ENCODE results near the gene CHST15. TPM values are rescaled to one million over a fixed set of nuclear protein-coding genes. Genes with fewer than 3 reads are reported as not detected.

CHST15 gene
- total and polyA plus RNA-seq, 9 donors = 35.9 to 93.0 (median 52.5) TPM

DNA sequence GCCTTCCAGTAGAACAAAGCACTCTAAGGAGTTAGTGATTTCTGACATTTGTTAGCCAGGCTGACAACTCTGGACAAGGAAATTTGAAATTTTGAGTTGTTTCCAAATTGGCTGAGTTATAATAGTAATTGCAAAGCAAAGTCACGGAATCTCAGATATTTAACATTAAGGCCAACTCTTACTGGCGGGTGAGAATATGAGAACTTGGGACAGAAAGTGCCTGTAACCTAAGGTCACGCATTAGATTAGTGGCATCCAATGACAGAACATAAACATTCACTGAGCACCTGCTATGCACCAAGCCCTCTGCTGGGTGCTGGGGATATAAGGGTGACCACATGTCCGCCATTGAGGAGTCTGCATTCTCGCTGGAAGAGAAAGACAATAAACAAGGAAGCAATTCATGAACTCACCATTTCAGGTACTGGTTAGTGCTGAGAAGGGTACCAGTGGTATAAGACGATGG, 45.5 kb upstream of the CHST15 start:
- no peak overlapping the region for H3K27ac ChIP-seq
- WGBS, 3 donors = 78 to 86% (median 81%) methylated on average over 6 of the region's 6 CpGs

GRCh38 chr10:124138195-124138882, 44.9 kb upstream of the CHST15 start:
- intact Hi-C loops (cut with DNase I) = no loop called here
- 41 to 57% (median 46%) methylated on average over 3 of the region's 3 CpGs for WGBS, 3 donors
- peak in 2 of 5 donors; percentile 40 to 78 for DNase-seq

More for the DNA sequence above, 45.5 kb upstream of the CHST15 start:
- Histone ChIP-seq H3K4me3 (no peak overlapping the region), H3K9me3 (no peaks in the 10 kb centered on the region), H3K4me1 (ENCODE audit: insufficient read depth) (peaks cover 1% of the 10 kb centered on the region), H3K27me3 (no peaks in the 10 kb centered on the region), H3K36me3 (no peaks in the 10 kb centered on the region)
- TF ChIP-seq EP300 (IDR thresholded peaks at IDR 0.05) (no peak), CTCF (IDR thresholded peaks at IDR 0.05) (no peak), POLR2A (IDR thresholded peaks at IDR 0.05) (no peak)
- no peak for DNase-seq
- intact Hi-C loops (cut with DNase I) = no loop called here

DNA sequence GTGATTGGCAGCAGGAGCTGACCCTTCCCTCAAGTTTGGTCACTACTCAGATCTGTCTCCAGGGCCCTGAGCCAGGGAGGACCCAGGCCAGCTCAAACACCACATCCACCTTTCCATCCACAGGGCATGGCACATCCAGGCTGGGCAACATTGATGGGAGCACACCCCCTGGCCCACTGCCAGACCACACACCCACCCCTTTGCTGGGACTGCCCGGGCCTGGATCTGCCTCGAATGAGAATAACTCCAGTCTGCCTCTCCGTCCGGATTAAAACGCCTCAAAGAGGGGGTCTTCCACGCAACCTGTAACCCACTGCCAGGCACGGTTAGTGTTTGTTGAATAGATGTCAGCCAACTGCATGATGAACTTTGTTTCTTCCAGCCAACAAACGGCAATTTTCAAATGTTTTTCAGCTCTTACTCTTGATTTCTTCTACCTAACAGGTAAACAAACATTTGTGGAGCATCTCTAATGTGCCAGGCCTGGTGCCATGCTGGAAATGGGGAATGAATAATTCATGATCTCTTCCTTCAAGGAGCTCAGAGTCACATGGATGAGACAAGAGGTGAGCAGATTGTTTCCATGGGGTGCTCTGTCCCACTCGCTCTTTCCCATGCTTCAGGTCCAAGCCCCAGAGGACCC, 41.0 kb upstream of the CHST15 start:
- intact Hi-C loops (cut with DNase I) = no loop called here
- WGBS, 3 donors = 92 to 94% (median 93%) methylated on average over 9 of the region's 9 CpGs
- no peak overlapping the region for H3K4me3 ChIP-seq
- H3K27me3 ChIP-seq = no peaks in the 10 kb centered on the region
- H3K27ac ChIP-seq = no peak overlapping the region
- peaks cover 3% of the 10 kb centered on the region for H3K4me1 ChIP-seq (ENCODE audit: insufficient read depth)
- no peaks in the 10 kb centered on the region for H3K36me3 ChIP-seq
- no peak for DNase-seq
- no peak for TF ChIP-seq CTCF (IDR thresholded peaks at IDR 0.05)
- TF ChIP-seq EP300 (IDR thresholded peaks at IDR 0.05) = no peak
- no peaks in the 10 kb centered on the region for H3K9me3 ChIP-seq

More at GRCh38 chr10:124138195-124138882, 44.9 kb upstream of the CHST15 start:
- Histone ChIP-seq H3K27ac (no peak overlapping the region), H3K4me1 (ENCODE audit: insufficient read depth) (peaks cover 1% of the 10 kb centered on the region), H3K36me3 (no peaks in the 10 kb centered on the region), H3K27me3 (no peaks in the 10 kb centered on the region), H3K9me3 (no peaks in the 10 kb centered on the region), H3K4me3 (no peak overlapping the region)
- TF ChIP-seq POLR2A (IDR thresholded peaks at IDR 0.05) (no peak), EP300 (IDR thresholded peaks at IDR 0.05) (peak; percentile 82), CTCF (IDR thresholded peaks at IDR 0.05) (no peak)

DNA sequence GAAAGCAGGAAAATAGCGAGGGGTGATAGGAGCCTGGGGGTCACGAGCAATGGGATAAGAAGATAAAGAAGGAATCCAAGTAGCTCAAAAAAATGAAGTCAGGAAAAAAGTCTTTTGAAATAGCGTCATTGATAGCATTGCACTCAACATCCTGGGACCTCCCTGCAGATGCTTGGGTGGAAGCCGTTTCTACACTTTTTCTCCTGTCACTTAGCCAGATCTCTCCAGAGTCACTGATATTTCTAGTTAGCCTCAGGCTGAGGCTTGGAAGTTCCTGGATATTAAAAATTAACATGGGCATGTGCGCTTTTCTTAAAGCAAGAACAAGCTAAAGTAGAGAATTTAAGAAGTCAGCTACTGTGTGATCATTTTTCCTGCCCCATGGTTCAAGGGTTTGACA, 39.5 kb upstream of the CHST15 start:
- Histone ChIP-seq H3K36me3 (no peaks in the 10 kb centered on the region), H3K27me3 (no peaks in the 10 kb centered on the region), H3K9me3 (no peaks in the 10 kb centered on the region), H3K27ac (no peak overlapping the region), H3K4me3 (no peak overlapping the region), H3K4me1 (ENCODE audit: insufficient read depth) (peaks cover 2% of the 10 kb centered on the region)
- no peak for TF ChIP-seq EP300 (IDR thresholded peaks at IDR 0.05)
- no peak for TF ChIP-seq CTCF (IDR thresholded peaks at IDR 0.05)
- no peak for TF ChIP-seq POLR2A (IDR thresholded peaks at IDR 0.05)
- intact Hi-C loops (cut with DNase I) = no loop called here
- DNase-seq = no peak
- WGBS, 3 donors = 67 to 75% (median 70%) methylated on average over 5 of the region's 5 CpGs

All from ovary (tissue), 9 donors.